MCF 10A (cell line): ENCODE measurements around the gene TTI1. TPM values are rescaled to one million over a fixed set of nuclear protein-coding genes. Genes with fewer than 3 reads are reported as not detected.

Experiments
- BruUV-seq: library from RNA; stranded (reverse); fragments of 400-500 nt; replicated peaks from 2 replicates; lab custom pipeline; 2021; lab: Mats Ljungman, UMichigan
- CTCF ChIA-PET: fragments of 300-600 bp; sonication (Branson Sonifier 250); formaldehyde crosslinking; extraction: SDS; loops from one replicate; lab custom pipeline; 2021; ENCODE audit warnings: antibody characterized with exemption, inconsistent platforms; lab: Yijun Ruan, JAX
- POLR2A ChIA-PET: fragments of 300-600, 350-650 bp; sonication (Branson Sonifier 250); formaldehyde crosslinking; extraction: SDS; loops from one replicate; lab custom pipeline; 2020; ENCODE audit warnings: antibody characterized with exemption, inconsistent platforms; lab: Yijun Ruan, JAX
- DNase-seq: peaks from one replicate; pipeline ENCODE4 v3.0.0-alpha.2; 2018; ENCODE audit not compliant: unreplicated experiment
- H3K27ac Mint-ChIP-seq: one replicate; pipeline ENCODE4 v1.8.0; 2022; ENCODE audit warnings: mild to moderate bottlenecking, low read depth, mixed read lengths; ENCODE audit not compliant: unreplicated experiment
- H3K27me3 Mint-ChIP-seq: one replicate; pipeline ENCODE4 v1.8.0; 2022; ENCODE audit warnings: mixed read lengths; ENCODE audit not compliant: insufficient read depth, unreplicated experiment
- H3K36me3 Mint-ChIP-seq: one replicate; pipeline ENCODE4 v1.8.0; 2022; ENCODE audit warnings: mild to moderate bottlenecking, moderate library complexity, mixed read lengths; ENCODE audit not compliant: insufficient read depth, unreplicated experiment
- H3K4me1 Mint-ChIP-seq: one replicate; pipeline ENCODE4 v1.8.0; 2022; ENCODE audit warnings: mixed read lengths; ENCODE audit not compliant: insufficient read depth, unreplicated experiment
- H3K4me3 Mint-ChIP-seq: one replicate; pipeline ENCODE4 v1.8.0; 2022; ENCODE audit warnings: mild to moderate bottlenecking, moderate library complexity, mixed read lengths; ENCODE audit not compliant: unreplicated experiment
- H3K9me3 Mint-ChIP-seq: one replicate; pipeline ENCODE4 v1.8.0; 2022; ENCODE audit warnings: mixed read lengths; ENCODE audit not compliant: unreplicated experiment
- CTCF ChIP-seq: fragments of 200-600 bp; IDR thresholded peaks from one replicate; pipeline ENCODE4 v1.8.0; 2022; ENCODE audit warnings: antibody characterized with exemption, mild to moderate bottlenecking; ENCODE audit not compliant: unreplicated experiment
- intact Hi-C: fragments of 100-400 bp; cut with micrococcal nuclease; formaldehyde crosslinking; loops from 2 replicates; pipeline ENCODE4 v1.14.1; 2022
- total RNA-seq: library from RNA; stranded (reverse); gene quantifications from 2 replicates; pipeline ENCODE4 v1.2.3, GENCODE V29; 2022

The TTI1 gene
- total RNA-seq, 1 experiment from 2014 or later, result 17.1 TPM

- ChIA-PET CTCF (interaction anchor here (1.0 to 1.8 kb wide), 2 partner anchors 9 to 465 kb away, joined by 3 to 6 read pairs; no protein-coding TSS in a partner anchor), POLR2A (interaction anchor here (0.7 to 2.5 kb wide), 4 partner anchors 12 to 35 kb away, joined by 3 to 12 read pairs (median 5); no protein-coding TSS in a partner anchor)
- no peak overlapping the region for H3K4me3 Mint-ChIP-seq
- peaks cover 14% of the 10 kb centered on the region for H3K36me3 Mint-ChIP-seq
- H3K4me1 Mint-ChIP-seq, result peaks cover 38% of the 10 kb centered on the region
- no peak for DNase-seq
- H3K27ac Mint-ChIP-seq, result peak overlapping the region; percentile 40
- no peak for TF ChIP-seq CTCF
- BruUV-seq, result no TSS peak
- no peaks in the 10 kb centered on the region for H3K9me3 Mint-ChIP-seq
- intact Hi-C loops, result no loop called here
- H3K27me3 Mint-ChIP-seq, result no peaks in the 10 kb centered on the region
These were observed 3.8 kb downstream of the TTI1 start for GRCh38 chr20:38029453-38029852.

DNA sequence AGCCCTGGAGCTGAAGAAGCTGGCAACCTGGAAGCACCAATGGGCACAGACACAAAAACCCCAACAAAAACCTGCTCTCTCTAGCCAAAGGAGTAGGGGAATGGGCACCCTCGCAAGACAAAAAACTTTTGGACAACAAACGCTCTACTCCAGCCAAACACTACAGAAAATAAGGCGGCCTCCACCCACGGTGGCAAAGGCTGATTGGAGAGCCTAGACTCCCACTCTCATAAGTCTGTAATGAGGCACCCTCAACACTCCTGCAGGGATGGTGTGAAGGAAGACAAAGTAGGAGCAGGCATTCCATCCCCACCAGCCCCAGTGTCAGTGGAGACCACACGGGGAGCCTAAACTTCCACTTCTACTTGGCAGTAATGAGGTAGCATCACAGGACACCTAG, 8.8 kb downstream of the TTI1 start:
- no peak for DNase-seq
- no peak for TF ChIP-seq CTCF
- Mint-ChIP-seq H3K27me3 (no peaks in the 10 kb centered on the region), H3K4me1 (peaks cover 24% of the 10 kb centered on the region), H3K36me3 (peaks cover 17% of the 10 kb centered on the region), H3K9me3 (no peaks in the 10 kb centered on the region), H3K27ac (no peak overlapping the region), H3K4me3 (no peak overlapping the region)
- intact Hi-C loops, result no loop called here
- ChIA-PET POLR2A (interaction anchor here (0.6 to 1.6 kb wide), 2 partner anchors 9 to 462 kb away, joined by 3 to 10 read pairs; partner anchors contain the start of genes RPRD1B and TTI1), CTCF (interaction anchor here (0.5 to 0.7 kb wide), 4 partner anchors 30 to 394 kb away, joined by 3 to 4 read pairs (median 3); no protein-coding TSS in a partner anchor)
- BruUV-seq, result no TSS peak

DNA sequence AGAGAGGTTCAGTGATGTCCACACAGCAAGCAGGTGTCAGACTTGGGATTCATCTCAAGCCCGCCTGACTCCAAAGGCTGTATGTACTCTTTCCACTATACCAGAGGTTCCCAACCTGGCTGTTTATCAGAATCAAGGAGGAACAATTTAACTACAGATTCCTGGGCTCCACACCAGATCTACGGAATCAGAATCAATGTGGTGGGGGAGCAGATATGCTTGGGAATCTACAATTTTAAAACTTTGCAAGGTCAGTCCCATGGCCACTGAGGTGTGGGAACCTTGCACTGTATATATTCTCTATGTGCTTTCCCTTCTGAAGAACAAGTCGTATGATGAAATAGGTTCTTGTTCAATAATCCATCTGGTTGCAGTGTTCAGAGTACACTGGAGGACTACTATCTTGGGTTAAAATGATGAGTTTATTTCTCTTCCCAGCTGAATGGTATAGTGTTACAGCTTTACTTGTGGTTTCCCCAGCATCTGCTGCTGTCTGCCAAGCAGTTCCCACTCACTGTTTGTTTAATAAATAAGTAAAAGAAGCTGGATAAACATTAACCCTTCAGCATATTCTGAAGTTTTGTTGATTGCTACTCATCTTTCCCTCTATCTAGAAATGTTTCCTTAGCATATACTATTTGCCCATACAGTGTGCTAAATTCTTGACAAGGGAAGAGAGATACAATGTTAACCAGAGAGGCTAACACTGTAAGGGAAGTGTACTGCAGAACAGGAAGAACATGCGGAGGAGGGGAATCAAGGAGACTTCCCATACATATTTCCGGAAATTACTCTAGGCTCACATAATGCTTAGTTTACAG, 9.9 kb downstream of the TTI1 start:
- TF ChIP-seq CTCF, result no peak
- POLR2A ChIA-PET, result interaction anchor here (0.6 to 1.6 kb wide), 4 partner anchors 10 to 463 kb away, joined by 3 to 10 read pairs (median 3); partner anchors contain the start of genes RPRD1B and TTI1
- CTCF ChIA-PET, result interaction anchor here (0.5 to 0.7 kb wide), 3 partner anchors 29 to 395 kb away, joined by 3 to 4 read pairs (median 3); no protein-coding TSS in a partner anchor
- intact Hi-C loops, result no loop called here
- H3K4me3 Mint-ChIP-seq, result no peak overlapping the region
- peaks cover 17% of the 10 kb centered on the region for H3K4me1 Mint-ChIP-seq
- peak; percentile 49 for DNase-seq
- peaks cover 23% of the 10 kb centered on the region for H3K36me3 Mint-ChIP-seq
- no peaks in the 10 kb centered on the region for H3K9me3 Mint-ChIP-seq
- H3K27me3 Mint-ChIP-seq, result no peaks in the 10 kb centered on the region
- no peak overlapping the region for H3K27ac Mint-ChIP-seq
- no TSS peak for BruUV-seq

- BruUV-seq, result no TSS peak
- Mint-ChIP-seq H3K4me1 (peaks cover 6% of the 10 kb centered on the region), H3K4me3 (no peak overlapping the region), H3K9me3 (no peaks in the 10 kb centered on the region), H3K27ac (no peak overlapping the region), H3K27me3 (no peaks in the 10 kb centered on the region), H3K36me3 (peaks cover 43% of the 10 kb centered on the region)
- CTCF ChIA-PET, result interaction anchor here (1.0 to 1.4 kb wide), 2 partner anchors 9 to 202 kb away, joined by 3 read pairs; no protein-coding TSS in a partner anchor
- TF ChIP-seq CTCF, result no peak
- POLR2A ChIA-PET, result interaction anchor here (0.6 to 2.2 kb wide), 3 partner anchors 12 to 327 kb away, joined by 3 to 15 read pairs (median 3); partner anchors contain the start of genes RPRD1B and TTI1
- intact Hi-C loops, result no loop called here
- DNase-seq, result no peak
These were observed 12.0 kb downstream of the TTI1 start for GRCh38 chr20:38021087-38021772.
